Measurements from ENCODE around the gene TRMT112.

Gene TRMT112

GRCh38 chr11:64351136-64351631 is 33.8 kb upstream of the TRMT112 start:
- no peak overlapping the region for H3K4me3 ChIP-seq (ENCODE audit: insufficient read depth, low read depth, low read length, poor library complexity, severe bottlenecking)
- H3K9me3 ChIP-seq (ENCODE audit: control insufficient read depth, low read length) = no peaks in the 10 kb centered on the region
- no peak for DNase-seq
- no peaks in the 10 kb centered on the region for H3K27me3 ChIP-seq (replicated peaks; ENCODE audit: control insufficient read depth, insufficient read depth, low read length, poor library complexity, severe bottlenecking)
- no peaks in the 10 kb centered on the region for H3K4me1 ChIP-seq (ENCODE audit: control insufficient read depth, insufficient read depth, low read length, poor library complexity, severe bottlenecking)
- no peak overlapping the region for H3K27ac ChIP-seq (ENCODE audit: insufficient read depth, low read length, poor library complexity, severe bottlenecking)
- peaks cover 23% of the 10 kb centered on the region for H3K36me3 ChIP-seq (ENCODE audit: control insufficient read depth, insufficient read depth, low read length)

GRCh38 chr11:64349404-64349803 is 32.0 kb upstream of the TRMT112 start:
- DNase-seq = no peak
- Histone ChIP-seq H3K9me3 (ENCODE audit: control insufficient read depth, low read length) (no peaks in the 10 kb centered on the region), H3K4me3 (ENCODE audit: insufficient read depth, low read depth, low read length, poor library complexity, severe bottlenecking) (no peak overlapping the region), H3K36me3 (ENCODE audit: control insufficient read depth, insufficient read depth, low read length) (peaks cover 38% of the 10 kb centered on the region), H3K27ac (ENCODE audit: insufficient read depth, low read length, poor library complexity, severe bottlenecking) (no peak overlapping the region), H3K27me3 (replicated peaks; ENCODE audit: control insufficient read depth, insufficient read depth, low read length, poor library complexity, severe bottlenecking) (no peaks in the 10 kb centered on the region), H3K4me1 (ENCODE audit: control insufficient read depth, insufficient read depth, low read length, poor library complexity, severe bottlenecking) (no peaks in the 10 kb centered on the region)

GRCh38 chr11:64349025-64349387 is 31.6 kb upstream of the TRMT112 start:
- Histone ChIP-seq H3K9me3 (ENCODE audit: control insufficient read depth, low read length) (no peaks in the 10 kb centered on the region), H3K4me3 (ENCODE audit: insufficient read depth, low read depth, low read length, poor library complexity, severe bottlenecking) (no peak overlapping the region), H3K27ac (ENCODE audit: insufficient read depth, low read length, poor library complexity, severe bottlenecking) (no peak overlapping the region), H3K27me3 (replicated peaks; ENCODE audit: control insufficient read depth, insufficient read depth, low read length, poor library complexity, severe bottlenecking) (no peaks in the 10 kb centered on the region), H3K4me1 (ENCODE audit: control insufficient read depth, insufficient read depth, low read length, poor library complexity, severe bottlenecking) (no peaks in the 10 kb centered on the region), H3K36me3 (ENCODE audit: control insufficient read depth, insufficient read depth, low read length) (peaks cover 40% of the 10 kb centered on the region)
- DNase-seq = no peak

GRCh38 chr11:64348383-64349024 is 31.1 kb upstream of the TRMT112 start:
- H3K4me3 ChIP-seq (ENCODE audit: insufficient read depth, low read depth, low read length, poor library complexity, severe bottlenecking) = no peak overlapping the region
- no peak overlapping the region for H3K27ac ChIP-seq (ENCODE audit: insufficient read depth, low read length, poor library complexity, severe bottlenecking)
- H3K4me1 ChIP-seq (ENCODE audit: control insufficient read depth, insufficient read depth, low read length, poor library complexity, severe bottlenecking) = no peaks in the 10 kb centered on the region
- H3K36me3 ChIP-seq (ENCODE audit: control insufficient read depth, insufficient read depth, low read length) = peaks cover 41% of the 10 kb centered on the region
- no peak for DNase-seq
- no peaks in the 10 kb centered on the region for H3K27me3 ChIP-seq (replicated peaks; ENCODE audit: control insufficient read depth, insufficient read depth, low read length, poor library complexity, severe bottlenecking)
- H3K9me3 ChIP-seq (ENCODE audit: control insufficient read depth, low read length) = no peaks in the 10 kb centered on the region

- Histone ChIP-seq H3K36me3 (ENCODE audit: control insufficient read depth, insufficient read depth, low read length) (peaks cover 46% of the 10 kb centered on the region), H3K4me3 (ENCODE audit: insufficient read depth, low read depth, low read length, poor library complexity, severe bottlenecking) (no peak overlapping the region), H3K9me3 (ENCODE audit: control insufficient read depth, low read length) (no peaks in the 10 kb centered on the region), H3K27ac (ENCODE audit: insufficient read depth, low read length, poor library complexity, severe bottlenecking) (no peak overlapping the region), H3K4me1 (ENCODE audit: control insufficient read depth, insufficient read depth, low read length, poor library complexity, severe bottlenecking) (peaks cover 2% of the 10 kb centered on the region), H3K27me3 (replicated peaks; ENCODE audit: control insufficient read depth, insufficient read depth, low read length, poor library complexity, severe bottlenecking) (no peaks in the 10 kb centered on the region)
- DNase-seq = no peak
Observed at GRCh38 chr11:64347193-64347867, 30.0 kb upstream of the TRMT112 start.

- H3K36me3 ChIP-seq (ENCODE audit: control insufficient read depth, insufficient read depth, low read length) = peaks cover 44% of the 10 kb centered on the region
- H3K4me1 ChIP-seq (ENCODE audit: control insufficient read depth, insufficient read depth, low read length, poor library complexity, severe bottlenecking) = peaks cover 24% of the 10 kb centered on the region
- DNase-seq = no peak
- H3K27ac ChIP-seq (ENCODE audit: insufficient read depth, low read length, poor library complexity, severe bottlenecking) = no peak overlapping the region
- H3K27me3 ChIP-seq (replicated peaks; ENCODE audit: control insufficient read depth, insufficient read depth, low read length, poor library complexity, severe bottlenecking) = no peaks in the 10 kb centered on the region
- H3K9me3 ChIP-seq (ENCODE audit: control insufficient read depth, low read length) = no peaks in the 10 kb centered on the region
- H3K4me3 ChIP-seq (ENCODE audit: insufficient read depth, low read depth, low read length, poor library complexity, severe bottlenecking) = no peak overlapping the region
Observed at GRCh38 chr11:64344787-64345186, 27.4 kb upstream of the TRMT112 start.

GRCh38 chr11:64343767-64344559 is 26.6 kb upstream of the TRMT112 start:
- H3K9me3 ChIP-seq (ENCODE audit: control insufficient read depth, low read length) = no peaks in the 10 kb centered on the region
- DNase-seq = no peak
- no peak overlapping the region for H3K4me3 ChIP-seq (ENCODE audit: insufficient read depth, low read depth, low read length, poor library complexity, severe bottlenecking)
- H3K27ac ChIP-seq (ENCODE audit: insufficient read depth, low read length, poor library complexity, severe bottlenecking) = no peak overlapping the region
- H3K36me3 ChIP-seq (ENCODE audit: control insufficient read depth, insufficient read depth, low read length) = peaks cover 38% of the 10 kb centered on the region
- H3K4me1 ChIP-seq (ENCODE audit: control insufficient read depth, insufficient read depth, low read length, poor library complexity, severe bottlenecking) = peaks cover 31% of the 10 kb centered on the region
- no peaks in the 10 kb centered on the region for H3K27me3 ChIP-seq (replicated peaks; ENCODE audit: control insufficient read depth, insufficient read depth, low read length, poor library complexity, severe bottlenecking)

GRCh38 chr11:64342869-64343745 is 25.7 kb upstream of the TRMT112 start:
- Histone ChIP-seq H3K36me3 (ENCODE audit: control insufficient read depth, insufficient read depth, low read length) (peaks cover 37% of the 10 kb centered on the region), H3K4me1 (ENCODE audit: control insufficient read depth, insufficient read depth, low read length, poor library complexity, severe bottlenecking) (peaks cover 31% of the 10 kb centered on the region), H3K27ac (ENCODE audit: insufficient read depth, low read length, poor library complexity, severe bottlenecking) (no peak overlapping the region), H3K9me3 (ENCODE audit: control insufficient read depth, low read length) (no peaks in the 10 kb centered on the region), H3K4me3 (ENCODE audit: insufficient read depth, low read depth, low read length, poor library complexity, severe bottlenecking) (no peak overlapping the region), H3K27me3 (replicated peaks; ENCODE audit: control insufficient read depth, insufficient read depth, low read length, poor library complexity, severe bottlenecking) (no peaks in the 10 kb centered on the region)
- no peak for DNase-seq

GRCh38 chr11:64341851-64342791 is 24.8 kb upstream of the TRMT112 start:
- Histone ChIP-seq H3K27ac (ENCODE audit: insufficient read depth, low read length, poor library complexity, severe bottlenecking) (peak overlapping the region; percentile 13), H3K4me3 (ENCODE audit: insufficient read depth, low read depth, low read length, poor library complexity, severe bottlenecking) (peak overlapping the region; percentile 11), H3K9me3 (ENCODE audit: control insufficient read depth, low read length) (no peaks in the 10 kb centered on the region), H3K4me1 (ENCODE audit: control insufficient read depth, insufficient read depth, low read length, poor library complexity, severe bottlenecking) (peaks cover 31% of the 10 kb centered on the region), H3K27me3 (replicated peaks; ENCODE audit: control insufficient read depth, insufficient read depth, low read length, poor library complexity, severe bottlenecking) (no peaks in the 10 kb centered on the region), H3K36me3 (ENCODE audit: control insufficient read depth, insufficient read depth, low read length) (peaks cover 41% of the 10 kb centered on the region)
- peak; percentile 82 to 83 (median 82) for DNase-seq

All from effector memory CD4-positive, alpha-beta T cell (primary cell).